Gastrocnemius medialis (tissue), 4 donors: ENCODE results near the gene UBE2J1.

Experiments
- CTCF ChIP-seq, 5 experiments: fragments of 450-650 bp in 3 of 5; fragments of 200-600 bp in 2 of 5; sonication (generic) in 2 of 5; IDR thresholded peaks in 4 of 5; conservative IDR thresholded peaks in 1 of 5; 1 replicate in 4 of 5; 2 replicates in 1 of 5; pipeline ENCODE4 v1.5.1; 2016 to 2019; ENCODE audit warnings: antibody characterized with exemption in 5 of 5, mild to moderate bottlenecking in 3 of 5, moderate library complexity in 3 of 5
- POLR2A ChIP-seq, 2 donors: fragments of 450-650 bp; IDR thresholded peaks; one replicate each; pipeline ENCODE4 v1.6.1; 2017; ENCODE audit warnings: antibody characterized with exemption in 2 of 2, mild to moderate bottlenecking in 2 of 2, moderate library complexity in 2 of 2

GRCh38 chr6:89387516-89388201 is 35.1 kb upstream of the UBE2J1 start:
- TF ChIP-seq CTCF (IDR thresholded peaks at IDR 0.05 in 4 of 5, conservative IDR thresholded peaks at IDR 0.05 in 1 of 5) (no peak), POLR2A (IDR thresholded peaks at IDR 0.05) (no peak)
